ENCODE results near the gene MED27. TPM values are rescaled to one million over a fixed set of nuclear protein-coding genes. Genes with fewer than 3 reads are reported as not detected.

Gene MED27
- total and polyA plus RNA-seq, 2 of the 4 experiments (the other 2 are of a cell fraction): 50.2 to 63.4 TPM

- ATAC-seq (ENCODE audit: low read depth) (no peak), DNase-seq (no peak)
- H2BK5ac ChIP-seq (ENCODE audit: low read depth, low read length, poor library complexity, severe bottlenecking): no peak overlapping the region
- no peak overlapping the region for H2BK20ac ChIP-seq (ENCODE audit: low read depth, low read length)
- ChIA-PET CTCF (no interaction called here), POLR2A (ENCODE audit: unreplicated experiment) (no interaction called here)
- no peak overlapping the region for H2AK5ac ChIP-seq (ENCODE audit: low read depth, low read length)
- H3K27ac ChIP-seq (ENCODE audit: insufficient read depth, low read length): no peak overlapping the region
- H2BK15ac ChIP-seq (ENCODE audit: low read depth, low read length): no peak overlapping the region
- no peak overlapping the region for H4K91ac ChIP-seq (ENCODE audit: insufficient read depth, low read depth, low read length)
- H3K56ac ChIP-seq (ENCODE audit: extremely low read depth, insufficient read depth, low read length): no peak overlapping the region
- WGBS, 2 experiments (ENCODE audit: extremely low coverage in 2 of 2, insufficient read length in 1 of 2): 100% methylated on average over 1 of the region's 6 CpGs; no CpG with 5 or more reads in 1 of the 2 experiments
- no peak overlapping the region for H4K5ac ChIP-seq (ENCODE audit: low read depth, low read length)
- H3K9me3 ChIP-seq (ENCODE audit: control insufficient read depth, insufficient read depth, low read length): no peaks in the 10 kb centered on the region
- no peak overlapping the region for H4K8ac ChIP-seq (ENCODE audit: low read depth in 2 of 2, low read length in 2 of 2)
- in situ Hi-C loops (cut with MboI; ENCODE audit: low sequenced_read_pairs) (no loop called here), dilution Hi-C loops (cut with HindIII; ENCODE audit: low sequenced_read_pairs, unreplicated experiment) (no loop called here), intact Hi-C loops (cut with micrococcal nuclease) (no loop called here)
- no peak overlapping the region for H2BK120ac ChIP-seq (ENCODE audit: low read depth, low read length)
- no peak overlapping the region for H3K4ac ChIP-seq (ENCODE audit: low read depth, low read length)
- BruUV-seq (replicated peaks): no TSS peak
- H3K4me3 ChIP-seq (ENCODE audit: insufficient read depth, low read depth, low read length): no peak overlapping the region
- TF ChIP-seq CHD1 (IDR thresholded peaks at IDR 0.05; ENCODE audit: low read depth, low read length) (no peak), SMC3 (IDR thresholded peaks at IDR 0.05; ENCODE audit: low read depth, low read length) (no peak), NFE2L2 (IDR thresholded peaks at IDR 0.05; ENCODE audit: low read depth, low read length) (no peak), FOS (IDR thresholded peaks at IDR 0.05; ENCODE audit: low read depth, low read length) (no peak), USF2 (IDR thresholded peaks at IDR 0.05; ENCODE audit: low read depth, low read length) (no peak), CEBPB (IDR thresholded peaks at IDR 0.05; ENCODE audit: low read depth, low read length) (no peak), RCOR1 (IDR thresholded peaks at IDR 0.05; ENCODE audit: insufficient replicate concordance, low read length) (no peak), RAD21 (IDR thresholded peaks at IDR 0.05; ENCODE audit: low read length) (no peak), BHLHE40 (IDR thresholded peaks at IDR 0.05; ENCODE audit: low read depth, low read length) (no peak), CTCF (conservative IDR thresholded peaks at IDR 0.05; ENCODE audit: low read depth, low read length) (no peak), ELK1 (IDR thresholded peaks at IDR 0.05; ENCODE audit: borderline replicate concordance, low read depth, low read length) (no peak), RFX5 (IDR thresholded peaks at IDR 0.05; ENCODE audit: low read depth, low read length) (no peak)
- H2AFZ ChIP-seq (replicated peaks; ENCODE audit: low read length, poor library complexity): no peak overlapping the region
- peaks cover 53% of the 10 kb centered on the region for H4K20me1 ChIP-seq (ENCODE audit: insufficient read depth, low read length)
- H3K36me3 ChIP-seq (ENCODE audit: control insufficient read depth, insufficient read depth, low read length): peaks cover 11% of the 10 kb centered on the region
- no peak overlapping the region for H3K23ac ChIP-seq (ENCODE audit: low read depth, low read length)
- peaks cover 3% of the 10 kb centered on the region; the same call in 1 of the 2 replicates for H3K9me1 ChIP-seq (ENCODE audit: insufficient read depth, low read length)
- peaks cover 3% of the 10 kb centered on the region; the same call in 1 of the 2 replicates for H3K4me1 ChIP-seq (ENCODE audit: control insufficient read depth, insufficient read depth, low read length)
- H2AK9ac ChIP-seq (replicated peaks; ENCODE audit: low read depth, low read length, poor library complexity): no peak overlapping the region
- H3K18ac ChIP-seq (ENCODE audit: low read depth, low read length): no peak overlapping the region
- no peak overlapping the region for H3K9ac ChIP-seq (ENCODE audit: low read depth, low read length)
- H3K4me2 ChIP-seq (ENCODE audit: low read depth, low read length): no peak overlapping the region
- H3K79me1 ChIP-seq (ENCODE audit: low read depth in 1 of 2, low read length in 2 of 2): peaks cover 54 to 94% of the 10 kb centered on the region in 2 experiments
- no peaks in the 10 kb centered on the region for H3K27me3 ChIP-seq (ENCODE audit: control insufficient read depth, insufficient read depth, low read length)
- H3K14ac ChIP-seq (replicated peaks; ENCODE audit: low read depth, low read length): no peak overlapping the region
Measured at GRCh38 chr9:132063281-132063680, 16.4 kb downstream of the MED27 start.
